OCI-LY7 (cell line): ENCODE data around the gene BBLN. TPM values are rescaled to one million over a fixed set of nuclear protein-coding genes. Genes with fewer than 3 reads are reported as not detected.
A peak's percentile ranks its signal among the peaks of the same experiment; 100 is the strongest.

Experiments
- BruUV-seq: library from RNA; stranded (reverse); fragments of 400-500 nt; replicated peaks from 2 replicates; lab custom pipeline; 2021; lab: Mats Ljungman, UMichigan
- CTCF ChIA-PET: fragments of 300-600 bp; sonication (Branson Sonifier 250); formaldehyde crosslinking; loops from one replicate; lab custom pipeline; 2022; ENCODE audit warnings: antibody characterized with exemption; ENCODE audit not compliant: unreplicated experiment; lab: Charles Lee
- POLR2A ChIA-PET: fragments of 300-600 bp; sonication (Branson Sonifier 250); formaldehyde crosslinking; loops from one replicate; lab custom pipeline; 2022; ENCODE audit warnings: antibody characterized with exemption; lab: Charles Lee
- DNase-seq: peaks from one replicate; pipeline ENCODE4 v3.0.0-alpha.2; 2015; ENCODE audit warnings: low spot score
- H2AFZ ChIP-seq: fragments of 200-600 bp; sonication (generic), shearing (Covaris generic); 2 replicates; pipeline ENCODE4 v1.6.1; 2014; ENCODE audit warnings: mild to moderate bottlenecking, antibody characterized with exemption, low read length, moderate library complexity
- H3K27ac ChIP-seq: fragments of 200-600 bp; sonication (generic); 2 replicates; pipeline ENCODE4 v1.5.1; 2014; ENCODE audit warnings: mixed run types, low read depth, mild to moderate bottlenecking, moderate library complexity, low read length, inconsistent platforms; ENCODE audit not compliant: poor library complexity, severe bottlenecking
- H3K36me3 ChIP-seq: fragments of 200-600 bp; sonication (generic); 2 replicates; pipeline ENCODE4 v1.6.1; 2014; ENCODE audit warnings: mild to moderate bottlenecking, antibody characterized with exemption, low read length, moderate library complexity, mixed read lengths; ENCODE audit not compliant: insufficient read depth
- H3K4me1 ChIP-seq: fragments of 200-600 bp; sonication (generic); 2 replicates; pipeline ENCODE4 v1.5.1; 2014; ENCODE audit warnings: mild to moderate bottlenecking, low read length; ENCODE audit not compliant: insufficient read depth, poor library complexity, severe bottlenecking
- H3K4me2 ChIP-seq: fragments of 200-600 bp; sonication (generic); 2 replicates; pipeline ENCODE4 v1.6.1; 2014; ENCODE audit warnings: mild to moderate bottlenecking, low read length
- H3K4me3 ChIP-seq: fragments of 200-600 bp; sonication (generic); 2 replicates; pipeline ENCODE4 v1.5.1; 2014; ENCODE audit warnings: mild to moderate bottlenecking, low read depth, low read length; ENCODE audit not compliant: poor library complexity, severe bottlenecking
- H3K79me2 ChIP-seq: fragments of 200-600 bp; sonication (generic); 2 replicates; pipeline ENCODE4 v1.6.1; 2016; ENCODE audit warnings: low read depth, mild to moderate bottlenecking, low read length, moderate library complexity, mixed read lengths; ENCODE audit not compliant: insufficient read depth
- H3K9me2 ChIP-seq: fragments of 200-600 bp; sonication (generic); 2 replicates; pipeline ENCODE4 v1.6.1; 2016; ENCODE audit warnings: mild to moderate bottlenecking, low read length, mixed read lengths; ENCODE audit not compliant: insufficient read depth
- H3K9me3 ChIP-seq: fragments of 200-600 bp; sonication (generic); 2 replicates; pipeline ENCODE4 v1.6.1; 2014; ENCODE audit warnings: mild to moderate bottlenecking, mixed run types, low read length, mixed read lengths
- H4K20me1 ChIP-seq: fragments of 200-600 bp; sonication (generic); 2 replicates; pipeline ENCODE4 v1.6.1; 2014; ENCODE audit warnings: mild to moderate bottlenecking, antibody characterized with exemption, low read length, moderate library complexity, mixed read lengths; ENCODE audit not compliant: insufficient read depth
- CTCF ChIP-seq: fragments of 200-600 bp; sonication (generic); conservative IDR thresholded peaks from 2 replicates; pipeline ENCODE4 v1.5.1; 2014; ENCODE audit warnings: mild to moderate bottlenecking, antibody characterized with exemption, low read length, moderate library complexity, mixed read lengths
- EZH2phosphoT487 ChIP-seq: fragments of 200-600 bp; sonication (generic); IDR thresholded peaks from 2 replicates; pipeline ENCODE4 v1.6.1; 2018; ENCODE audit warnings: low read depth, borderline replicate concordance, mild to moderate bottlenecking, mixed run types, antibody characterized with exemption, low read length, moderate library complexity, mixed read lengths
- intact Hi-C: fragments of 100-400 bp; cut with micrococcal nuclease; formaldehyde crosslinking; loops from one replicate; pipeline ENCODE4 v1.10.0; 2022; ENCODE audit not compliant: unreplicated experiment
- total RNA-seq, 2 experiments: library from RNA; depleted of rRNA in 1 of 2; stranded (reverse); fragments of >200 nt in 1 of 2; shearing (Covaris generic) in 1 of 2; gene quantifications; 2 replicates each; pipeline ENCODE4 v1.2.3, GENCODE V29; 2014 to 2022

Gene BBLN
- total RNA-seq, 2 experiments from 2014 or later, result 66.9 to 104 TPM

- DNase-seq, result peak; percentile 47
- BruUV-seq, result no TSS peak
- no peaks in the 10 kb centered on the region for H3K79me2 ChIP-seq
- no peaks in the 10 kb centered on the region for H3K9me3 ChIP-seq
- no peaks in the 10 kb centered on the region for H4K20me1 ChIP-seq
- H3K27ac ChIP-seq, result peak overlapping the region; percentile 17
- H3K4me2 ChIP-seq, result peak overlapping the region; percentile 74
- peaks cover 34% of the 10 kb centered on the region for H3K36me3 ChIP-seq
- H3K9me2 ChIP-seq, result no peaks in the 10 kb centered on the region
- ChIA-PET CTCF (interaction anchor here (0.5 kb wide), 1 partner anchor 53 kb away, joined by 3 read pairs; no protein-coding TSS in a partner anchor), POLR2A (interaction anchor here (0.8 to 0.9 kb wide), 2 partner anchors 9 to 10 kb away, joined by 3 to 5 read pairs; no protein-coding TSS in a partner anchor)
- TF ChIP-seq CTCF, result no peak
- no peak for TF ChIP-seq EZH2phosphoT487
- peak overlapping the region; percentile 73 for H3K4me3 ChIP-seq
- intact Hi-C loops, result loop anchor here (5.0 kb wide), 1 partner anchor 63 kb away; the partner anchor contains the start of gene PTGES2
- H2AFZ ChIP-seq, result no peak overlapping the region
- H3K4me1 ChIP-seq, result peaks cover 21% of the 10 kb centered on the region
These were observed 29.9 kb downstream of the BBLN start for GRCh38 chr9:128190013-128190412.

GRCh38 chr9:128190516-128191405 lies 30.7 kb downstream of the BBLN start:
- peaks cover 21% of the 10 kb centered on the region for H3K4me1 ChIP-seq
- intact Hi-C loops, result loop anchor here (5.0 kb wide), 1 partner anchor 63 kb away; the partner anchor contains the start of gene PTGES2
- H3K79me2 ChIP-seq, result no peaks in the 10 kb centered on the region
- H3K27ac ChIP-seq, result peak overlapping the region; percentile 17
- no peak for TF ChIP-seq EZH2phosphoT487
- no peak for TF ChIP-seq CTCF
- H3K36me3 ChIP-seq, result peaks cover 27% of the 10 kb centered on the region
- peak overlapping the region; percentile 81 for H2AFZ ChIP-seq
- H3K4me2 ChIP-seq, result peak overlapping the region; percentile 74
- ChIA-PET CTCF (no interaction called here), POLR2A (interaction anchor here (0.6 to 0.8 kb wide), 2 partner anchors 8 to 101 kb away, joined by 3 to 4 read pairs; no protein-coding TSS in a partner anchor)
- H4K20me1 ChIP-seq, result no peaks in the 10 kb centered on the region
- peak overlapping the region; percentile 73 for H3K4me3 ChIP-seq
- H3K9me3 ChIP-seq, result no peaks in the 10 kb centered on the region
- peak; percentile 37 for DNase-seq
- H3K9me2 ChIP-seq, result no peaks in the 10 kb centered on the region
- BruUV-seq, result no TSS peak
